GM12878 (cell line): ENCODE results near the gene PCSK6.

Experiments used
- POLR2A ChIP-seq: IDR thresholded peaks from 2 replicates; pipeline ENCODE4 v1.6.1; 2011; ENCODE audit warnings: low read depth, mild to moderate bottlenecking, low read length
- SPI1 ChIP-seq: IDR thresholded peaks from 2 replicates; pipeline ENCODE4 v1.6.1; 2011; ENCODE audit warnings: low read depth, mild to moderate bottlenecking, low read length, moderate library complexity, borderline replicate concordance; ENCODE audit not compliant: insufficient read depth

GRCh38 chr15:101438482-101439284 lies 50.8 kb downstream of the PCSK6 start:
- TF ChIP-seq SPI1: no peak
- TF ChIP-seq POLR2A: no peak
